CD1c-positive myeloid dendritic cell (primary cell): ENCODE measurements around the gene RAP1GAP2.
"Not testable (repeated sequence)": the region's sequence is repeated elsewhere in the genome, so short reads cannot be mapped to it uniquely, and the experiment has no call there.

Source experiments
- DNase-seq: peaks from one replicate; pipeline ENCODE4 v3.0.0-alpha.2; 2016; ENCODE audit errors: extremely low spot score

RAP1GAP2 gene

GRCh38 chr17:2965621-2966595, 169.7 kb downstream of the RAP1GAP2 start:
- no peak for DNase-seq

DNA sequence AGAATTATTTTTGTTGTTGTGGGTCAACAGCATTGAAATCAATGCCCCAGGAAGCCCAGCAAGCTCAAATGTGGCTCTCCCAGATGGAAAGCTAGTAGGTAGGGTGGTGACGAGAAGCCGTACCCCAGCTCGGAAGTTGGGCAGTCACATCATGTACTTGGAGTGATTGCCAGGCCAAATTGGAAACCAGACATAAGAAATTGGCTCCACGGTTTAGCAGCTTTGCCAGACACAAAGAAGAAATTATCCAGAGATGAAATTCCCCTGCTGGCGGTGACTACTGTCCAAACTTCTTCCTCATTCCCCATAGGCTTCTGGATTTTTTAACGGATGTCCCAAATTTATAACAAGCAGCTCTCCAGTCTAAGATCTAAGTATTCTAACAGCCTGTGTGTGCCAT, 171.3 kb downstream of the RAP1GAP2 start:
- DNase-seq = no peak

- DNase-seq = no peak
These were observed 175.6 kb downstream of the RAP1GAP2 start for GRCh38 chr17:2971851-2972250.

- DNase-seq = no peak
These were observed 176.5 kb downstream of the RAP1GAP2 start for GRCh38 chr17:2972749-2973148.

DNA sequence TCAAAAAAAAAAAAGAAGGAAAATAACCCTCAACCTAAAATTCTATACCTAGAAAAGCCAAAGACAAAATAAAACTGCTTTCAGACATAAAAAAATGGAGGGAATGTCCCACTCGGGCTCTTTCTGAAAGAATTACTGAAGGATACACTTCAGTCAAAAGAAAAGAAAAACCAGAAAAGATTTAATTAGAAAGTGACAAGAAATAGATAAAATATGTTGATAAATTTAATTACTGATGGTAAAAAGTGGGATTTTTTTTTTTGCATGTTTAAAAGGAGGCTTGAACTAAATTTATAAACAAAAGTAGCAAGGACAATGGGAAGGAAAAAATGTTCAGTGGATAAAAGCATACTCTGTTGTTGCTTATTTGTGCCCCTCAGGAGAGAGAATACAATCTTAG, 178.1 kb downstream of the RAP1GAP2 start:
- no peak for DNase-seq

- no peak for DNase-seq
These were observed 179.3 kb downstream of the RAP1GAP2 start for GRCh38 chr17:2975469-2975958.

GRCh38 chr17:2977157-2977556, 180.9 kb downstream of the RAP1GAP2 start:
- no peak for DNase-seq

- DNase-seq = no peak
These were observed 181.9 kb downstream of the RAP1GAP2 start for GRCh38 chr17:2978116-2978515.

- DNase-seq = no peak
These were observed 182.8 kb downstream of the RAP1GAP2 start for GRCh38 chr17:2978991-2979390.

- DNase-seq = no peak
These were observed 184.1 kb downstream of the RAP1GAP2 start for GRCh38 chr17:2980211-2980903.

- no peak for DNase-seq
These were observed 184.6 kb downstream of the RAP1GAP2 start for GRCh38 chr17:2980904-2981246.

- DNase-seq = no peak
These were observed 185.1 kb downstream of the RAP1GAP2 start for GRCh38 chr17:2981325-2981724.

- DNase-seq = no peak
These were observed 186.6 kb downstream of the RAP1GAP2 start for GRCh38 chr17:2982854-2983253.

- DNase-seq = no peak
These were observed 187.0 kb downstream of the RAP1GAP2 start for GRCh38 chr17:2983255-2983654.

DNA sequence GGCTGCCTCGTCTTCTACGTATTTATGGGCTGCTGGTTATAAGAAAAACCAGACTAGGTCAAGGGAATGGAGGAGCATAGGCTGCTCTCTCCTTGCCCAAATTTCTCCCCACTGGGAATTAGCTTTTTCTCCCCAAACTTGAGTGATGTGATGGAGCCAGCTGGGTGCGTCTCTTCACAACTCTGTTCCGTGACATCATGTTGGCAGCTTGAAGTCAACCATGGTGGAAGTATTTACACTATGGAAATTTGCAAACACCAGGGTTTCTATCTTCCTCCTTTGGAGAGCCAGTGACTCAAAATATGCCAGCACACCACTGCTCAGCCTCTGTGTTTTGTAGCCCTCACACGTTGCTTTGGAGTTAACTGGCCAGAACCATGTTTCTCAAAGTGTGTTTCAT, 189.1 kb downstream of the RAP1GAP2 start:
- no peak for DNase-seq

DNA sequence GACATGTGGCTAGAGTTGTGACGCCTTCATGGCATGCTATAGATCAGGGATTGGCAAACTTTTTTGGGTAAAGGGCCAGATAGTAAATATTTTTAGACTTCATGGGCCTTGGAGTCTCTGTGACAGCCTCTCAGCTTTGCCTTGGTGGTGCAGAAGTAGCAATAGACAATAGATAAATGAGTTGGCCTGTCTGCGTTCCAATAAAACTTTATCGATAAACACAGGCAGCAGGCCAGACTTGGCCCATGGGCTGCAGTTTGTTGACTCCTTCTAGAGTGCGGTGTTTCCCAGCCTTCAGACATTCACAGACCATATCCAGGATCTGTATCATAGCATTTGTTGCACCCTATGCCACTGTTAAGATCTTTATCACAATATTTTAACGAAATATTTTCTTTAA, 190.7 kb downstream of the RAP1GAP2 start:
- no peak for DNase-seq

DNA sequence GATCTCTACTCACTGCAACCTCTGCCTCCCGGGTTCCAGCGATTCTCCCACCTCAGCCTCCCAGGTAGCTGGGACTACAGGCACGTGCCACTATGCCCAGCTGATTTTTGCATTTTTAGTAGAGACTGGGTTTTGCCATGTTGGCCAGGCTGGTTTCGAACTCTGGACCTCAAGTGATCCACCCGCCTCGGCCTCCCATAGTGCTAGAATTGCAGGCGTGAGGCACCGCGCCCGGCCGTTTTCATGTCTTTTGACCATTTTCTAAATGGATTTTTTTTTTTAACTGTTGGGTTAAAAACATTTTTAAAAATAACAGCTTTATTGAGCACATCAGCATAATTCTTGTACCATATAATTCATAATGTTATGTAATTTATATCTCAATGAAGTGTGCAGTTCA, 193.2 kb downstream of the RAP1GAP2 start:
- DNase-seq = not testable (repeated sequence)

GRCh38 chr17:2989855-2990254, 193.6 kb downstream of the RAP1GAP2 start:
- DNase-seq = no peak

- DNase-seq = peak; percentile 90
These were observed 194.2 kb downstream of the RAP1GAP2 start for GRCh38 chr17:2990396-2990795.

GRCh38 chr17:2991396-2992180, 195.3 kb downstream of the RAP1GAP2 start:
- not testable (repeated sequence) for DNase-seq

DNA sequence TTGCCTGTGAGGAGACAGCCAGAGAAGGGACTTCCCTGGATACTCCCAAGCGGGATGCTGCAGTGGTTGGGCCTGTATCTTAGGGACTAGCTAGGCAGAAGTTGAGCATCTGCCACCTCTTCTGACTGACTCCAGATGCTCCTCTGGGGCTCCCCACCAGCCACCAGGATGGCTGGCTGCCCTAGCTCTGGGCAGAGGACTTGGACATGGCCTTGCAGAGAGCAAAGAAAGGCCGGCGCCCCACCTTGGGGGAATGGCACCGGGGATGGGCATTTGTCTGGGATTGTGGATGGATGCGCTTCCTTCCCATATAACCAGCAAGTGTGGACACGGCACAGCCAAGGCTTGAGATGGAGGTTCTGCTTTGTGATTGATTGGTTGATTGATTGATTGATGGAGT, 198.2 kb downstream of the RAP1GAP2 start:
- DNase-seq = no peak

DNA sequence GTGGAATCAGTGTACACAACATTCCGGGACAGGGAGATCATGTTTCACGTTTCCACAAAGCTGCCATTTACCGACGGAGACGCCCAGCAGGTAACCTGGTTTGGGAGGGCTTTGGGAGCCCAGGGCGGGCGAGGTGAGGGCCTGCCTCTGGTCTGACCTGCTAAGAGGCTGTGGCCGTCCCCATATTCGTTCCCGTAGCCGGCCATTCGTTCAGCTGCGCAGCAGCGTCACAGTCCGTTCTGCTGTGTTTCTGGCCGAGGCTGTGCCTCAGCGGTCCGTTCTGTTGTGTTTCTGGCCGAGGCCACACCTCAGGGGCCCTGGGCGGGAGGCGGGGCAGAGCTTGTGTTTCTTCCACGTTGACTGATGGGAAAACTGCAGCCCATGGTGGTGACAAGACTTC, 199.1 kb downstream of the RAP1GAP2 start:
- no peak for DNase-seq
